Activated T-helper 1 cell treated with Interleukin-2 at 50 U/mL for 16 hours (primary cell): ENCODE measurements around the gene ETNPPL.
"Not testable (repeated sequence)": the region's sequence is repeated elsewhere in the genome, so short reads cannot be mapped to it uniquely, and the experiment has no call there.

Experiments used
- DNase-seq: peaks from one replicate; pipeline ENCODE4 v3.0.0-alpha.2; 2020; ENCODE audit warnings: low read depth

Gene ETNPPL

GRCh38 chr4:108754327-108754726 is 8.5 kb downstream of the ETNPPL start:
- no peak for DNase-seq

GRCh38 chr4:108751321-108751720 is 11.5 kb downstream of the ETNPPL start:
- DNase-seq: no peak

- no peak for DNase-seq
Measured at GRCh38 chr4:108749119-108749518, 13.7 kb downstream of the ETNPPL start.

GRCh38 chr4:108746511-108746910 is 16.3 kb downstream of the ETNPPL start:
- DNase-seq: no peak

- no peak for DNase-seq
Measured at GRCh38 chr4:108744307-108744706, 18.5 kb downstream of the ETNPPL start.

GRCh38 chr4:108742451-108743420 is 20.1 kb downstream of the ETNPPL start:
- no peak for DNase-seq

GRCh38 chr4:108738003-108738706 is 24.7 kb downstream of the ETNPPL start:
- DNase-seq: no peak

GRCh38 chr4:108731006-108731405 is 31.8 kb downstream of the ETNPPL start:
- DNase-seq: no peak

GRCh38 chr4:108730579-108730978 is 32.3 kb downstream of the ETNPPL start:
- no peak for DNase-seq

GRCh38 chr4:108729731-108730130 is 33.1 kb downstream of the ETNPPL start:
- no peak for DNase-seq

- no peak for DNase-seq
Measured at GRCh38 chr4:108725457-108725856, 37.4 kb downstream of the ETNPPL start.

GRCh38 chr4:108717386-108717785 is 45.5 kb downstream of the ETNPPL start:
- no peak for DNase-seq

- no peak for DNase-seq
Measured at GRCh38 chr4:108716340-108716739, 46.5 kb downstream of the ETNPPL start.

GRCh38 chr4:108714880-108715279 is 48.0 kb downstream of the ETNPPL start:
- DNase-seq: no peak

GRCh38 chr4:108710578-108710977 is 52.3 kb downstream of the ETNPPL start:
- not testable (repeated sequence) for DNase-seq

GRCh38 chr4:108709722-108710121 is 53.1 kb downstream of the ETNPPL start:
- no peak for DNase-seq

- DNase-seq: no peak
Measured at GRCh38 chr4:108709234-108709633, 53.6 kb downstream of the ETNPPL start.

GRCh38 chr4:108706289-108706688 is 56.6 kb downstream of the ETNPPL start:
- no peak for DNase-seq

- no peak for DNase-seq
Measured at GRCh38 chr4:108703966-108704365, 58.9 kb downstream of the ETNPPL start.

- DNase-seq: no peak
Measured at GRCh38 chr4:108703370-108703769, 59.5 kb downstream of the ETNPPL start.

- DNase-seq: no peak
Measured at GRCh38 chr4:108702960-108703359, 59.9 kb downstream of the ETNPPL start.

- DNase-seq: no peak
Measured at GRCh38 chr4:108700081-108700757, 62.6 kb downstream of the ETNPPL start.

GRCh38 chr4:108696160-108696559 is 66.7 kb downstream of the ETNPPL start:
- DNase-seq: no peak
